ENCODE data around the gene ARL8B. TPM values are rescaled to one million over a fixed set of nuclear protein-coding genes. Genes with fewer than 3 reads are reported as not detected.
A peak's percentile ranks its signal among the peaks of the same experiment; 100 is the strongest.

The ARL8B gene
- total and polyA plus RNA-seq, 9 of the 15 experiments (the other 6 are each of a cell fraction or from before 2014, with no cell fraction given) = 28.5 to 99.4 (median 77.2) TPM

- no peak for TF ChIP-seq TCFL5 (CRISPR knock-in tag; conservative IDR thresholded peaks at IDR 0.05)
- no peak for TF ChIP-seq BDP1 (IDR thresholded peaks at IDR 0.05; ENCODE audit: insufficient read depth, insufficient read length)
- no peak for TF ChIP-seq BCL6 (CRISPR knock-in tag; IDR thresholded peaks at IDR 0.05)
- TF ChIP-seq SETDB1 (IDR thresholded peaks at IDR 0.05; ENCODE audit: low read length) = no peak
- peak; percentile 89 for TF ChIP-seq SUPT5H (IDR thresholded peaks at IDR 0.05)
- peak; percentile 30 to 74; a peak in 1 of 4 replicates for TF ChIP-seq UBTF (IDR thresholded peaks at IDR 0.05; ENCODE audit: borderline replicate concordance in 1 of 2, low read depth in 2 of 2, low read length in 2 of 2)
- peak; percentile 91 for TF ChIP-seq FOXP4 (CRISPR knock-in tag; IDR thresholded peaks at IDR 0.05; ENCODE audit: borderline replicate concordance)
- no peak for TF ChIP-seq ZNF407 (IDR thresholded peaks at IDR 0.05; ENCODE audit: low read depth)
- TF ChIP-seq DEAF1 (CRISPR knock-in tag; IDR thresholded peaks at IDR 0.05) = peak; percentile 22; the same call in 1 of the 2 replicates
- TF ChIP-seq GTF2A2 (tag; IDR thresholded peaks at IDR 0.05) = no peak; the same call in 1 of the 2 replicates
- TF ChIP-seq PKNOX1 (IDR thresholded peaks at IDR 0.05) = no peak
- TF ChIP-seq CSDE1 (IDR thresholded peaks at IDR 0.05) = peak in 1 of 2 experiments; percentile 56; a peak in 1 of 4 replicates
Measured at GRCh38 chr3:5122030-5122740, at the start of gene ARL8B (continued).

Data from K562 (cell line).